ENCODE results near the gene OGFOD1.

The OGFOD1 gene

DNA sequence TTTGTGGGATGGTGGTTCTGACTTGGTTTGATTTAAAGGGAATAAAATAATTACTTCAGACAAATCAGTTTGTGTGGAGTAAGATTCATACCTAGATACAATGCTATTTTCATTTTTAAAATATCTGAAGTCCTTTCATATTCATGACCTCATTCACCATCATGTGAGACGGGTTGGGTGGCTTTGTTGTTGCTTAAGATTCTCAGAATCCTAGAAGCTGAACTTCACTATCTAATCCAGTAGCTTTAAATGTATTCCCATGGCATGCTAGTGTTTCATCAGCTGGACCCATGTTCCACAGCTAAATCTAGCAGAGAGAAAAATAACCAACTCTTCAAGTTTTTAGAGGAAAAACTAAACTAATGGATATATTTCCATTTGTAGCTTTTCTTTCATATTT lies 23.3 kb upstream of the OGFOD1 start:
- no peak for DNase-seq

DNA sequence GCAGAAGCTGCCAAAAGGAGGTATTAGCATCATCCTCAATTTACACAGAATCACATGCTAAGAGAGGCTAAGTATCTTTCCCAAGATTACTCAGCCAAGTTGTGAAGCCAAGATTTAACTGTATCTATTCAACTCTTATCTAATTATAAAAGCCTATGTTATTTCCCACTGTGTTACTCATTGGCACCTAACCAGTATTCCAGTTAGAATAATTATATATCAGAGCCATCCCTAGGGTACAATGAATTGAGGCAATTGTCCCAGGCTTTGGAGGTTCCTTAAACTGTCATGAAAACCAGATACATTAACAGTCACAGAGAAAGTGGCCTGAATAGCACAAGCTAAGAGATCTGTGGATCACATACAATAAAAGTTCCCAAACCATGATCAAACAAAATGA lies 15.1 kb upstream of the OGFOD1 start:
- no peak for DNase-seq

DNA sequence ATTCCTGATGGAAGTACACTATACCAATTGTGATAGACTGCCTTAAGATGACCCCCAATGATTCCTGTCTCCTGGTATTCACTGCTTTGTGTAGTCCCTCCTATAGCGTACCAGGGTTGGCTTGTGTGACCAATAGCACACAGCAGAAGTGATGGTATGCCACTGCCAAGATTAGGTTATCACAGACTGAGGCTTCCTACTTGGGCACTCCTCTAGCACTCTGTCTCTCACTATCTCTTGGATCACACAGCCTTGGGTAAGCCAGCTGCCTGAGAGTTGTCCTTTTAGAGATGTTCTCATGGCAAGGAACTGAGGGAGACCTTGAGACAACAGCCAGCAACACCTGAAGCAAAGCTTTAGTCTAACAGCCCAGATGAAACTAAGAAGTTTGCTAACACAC lies 13.3 kb upstream of the OGFOD1 start:
- DNase-seq: no peak

DNA sequence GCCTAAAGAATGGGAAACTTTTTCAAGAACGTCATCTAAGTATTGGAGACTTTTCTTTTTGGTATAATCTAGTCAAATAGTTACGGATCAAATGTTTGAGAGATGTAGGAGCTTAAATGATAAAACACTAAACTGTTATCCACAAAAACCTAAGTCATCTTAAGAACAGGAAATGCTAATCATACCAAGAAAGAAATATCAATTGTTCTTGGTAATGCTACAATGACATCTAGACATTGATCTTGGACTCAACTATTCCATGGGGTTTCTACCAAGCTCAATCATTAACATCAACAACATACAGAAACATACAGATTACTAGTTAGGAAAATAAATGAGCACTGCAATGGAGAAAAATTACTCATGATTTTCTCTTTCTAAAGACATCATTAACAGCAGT lies 4.1 kb upstream of the OGFOD1 start:
- DNase-seq: no peak

DNA sequence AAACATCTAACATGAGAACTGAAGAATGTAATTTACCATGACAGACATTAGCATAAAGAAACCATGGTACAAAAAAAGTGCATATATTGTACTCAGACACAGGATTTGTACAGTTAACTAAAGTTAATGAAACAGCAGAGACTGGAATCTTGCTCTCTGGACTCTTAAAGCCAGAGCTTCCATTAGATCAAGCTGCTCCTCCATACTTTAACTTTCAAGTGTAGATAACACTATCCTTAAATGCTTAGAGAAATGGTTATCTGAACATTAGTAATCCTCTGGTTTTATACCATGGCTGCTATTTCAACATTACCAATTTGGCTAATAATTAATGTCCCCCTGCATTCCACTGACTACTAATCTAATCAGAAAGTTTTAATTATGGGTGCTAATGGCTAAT lies 3.3 kb upstream of the OGFOD1 start:
- DNase-seq: no peak

DNA sequence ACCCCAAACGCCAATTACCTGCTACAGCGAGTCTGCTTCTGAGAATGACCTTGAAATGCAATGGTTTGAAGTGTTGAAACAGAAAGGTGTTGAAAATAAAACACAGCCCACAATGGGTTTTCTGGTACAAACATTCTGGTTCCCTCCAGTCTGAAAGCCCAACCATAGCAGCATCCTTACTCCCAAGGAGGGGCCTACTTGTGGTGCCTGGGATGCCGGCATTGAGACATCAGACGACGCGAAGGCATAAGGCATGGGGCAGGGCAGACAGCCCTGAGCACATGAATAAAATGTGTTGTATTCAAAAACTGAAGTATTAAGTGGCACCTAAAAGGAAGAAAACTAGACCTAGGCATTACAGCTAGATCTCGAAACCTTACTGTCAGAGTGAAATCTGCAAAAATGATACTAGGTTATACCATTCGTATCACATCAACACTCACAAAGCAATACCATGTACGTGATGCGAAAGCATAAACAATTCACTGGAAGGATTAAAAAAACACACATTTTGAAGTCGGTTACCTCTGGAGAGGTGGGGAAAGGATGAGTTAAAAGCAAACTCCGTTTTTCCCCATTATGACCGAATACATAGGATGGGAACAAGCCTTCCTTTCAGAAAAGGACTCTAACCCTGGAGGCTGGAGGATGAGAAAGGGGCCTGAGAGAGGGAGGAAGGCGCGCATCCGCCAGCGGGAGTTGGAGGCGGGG lies 924 bp upstream of the OGFOD1 start:
- no peak for DNase-seq

DNA sequence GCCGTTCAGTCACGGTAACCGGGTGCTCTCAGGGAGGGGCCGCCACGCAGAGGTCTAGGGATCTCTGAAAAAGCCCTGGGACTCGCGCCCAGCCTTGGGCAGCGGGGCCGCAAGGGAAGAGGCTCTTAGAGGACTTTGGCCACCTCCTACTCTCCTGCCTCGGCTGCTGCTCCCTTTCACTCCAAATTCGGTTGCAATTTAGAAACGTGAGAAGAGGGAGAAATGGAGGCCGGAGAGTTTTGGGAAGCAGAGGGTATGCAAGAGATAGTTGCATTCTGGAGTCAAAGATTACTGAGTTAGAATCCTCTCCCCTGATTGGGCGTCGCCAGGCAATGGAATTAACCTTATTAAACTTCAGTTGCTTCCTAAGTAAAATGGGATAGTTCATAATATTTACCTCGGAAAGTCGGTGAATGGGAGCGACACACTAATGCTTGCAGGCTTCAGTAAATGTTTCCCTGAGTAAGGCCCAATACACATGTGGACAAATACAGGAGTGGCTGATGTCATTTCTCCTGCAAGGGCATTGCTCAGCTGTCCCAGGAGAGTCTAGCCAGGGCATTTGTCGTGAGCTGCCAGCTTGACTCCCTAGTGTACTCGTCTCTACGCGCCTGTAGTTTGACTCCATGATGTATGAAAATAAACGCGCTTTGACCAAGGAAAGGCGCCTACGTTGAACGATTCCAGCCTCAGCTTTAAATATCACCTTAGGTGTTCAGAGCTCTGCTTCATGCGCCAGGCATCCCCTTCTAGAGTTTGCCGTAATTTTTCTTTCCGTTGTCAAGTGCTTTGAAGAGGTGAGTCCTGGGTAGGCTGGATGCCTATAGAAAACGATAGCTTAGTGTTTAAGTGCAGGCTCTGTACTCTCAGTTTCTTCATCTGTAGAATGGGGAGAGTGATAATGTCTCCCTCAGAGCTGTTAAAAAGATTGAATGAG lies 667 bp downstream of the OGFOD1 start:
- no peak for DNase-seq

DNA sequence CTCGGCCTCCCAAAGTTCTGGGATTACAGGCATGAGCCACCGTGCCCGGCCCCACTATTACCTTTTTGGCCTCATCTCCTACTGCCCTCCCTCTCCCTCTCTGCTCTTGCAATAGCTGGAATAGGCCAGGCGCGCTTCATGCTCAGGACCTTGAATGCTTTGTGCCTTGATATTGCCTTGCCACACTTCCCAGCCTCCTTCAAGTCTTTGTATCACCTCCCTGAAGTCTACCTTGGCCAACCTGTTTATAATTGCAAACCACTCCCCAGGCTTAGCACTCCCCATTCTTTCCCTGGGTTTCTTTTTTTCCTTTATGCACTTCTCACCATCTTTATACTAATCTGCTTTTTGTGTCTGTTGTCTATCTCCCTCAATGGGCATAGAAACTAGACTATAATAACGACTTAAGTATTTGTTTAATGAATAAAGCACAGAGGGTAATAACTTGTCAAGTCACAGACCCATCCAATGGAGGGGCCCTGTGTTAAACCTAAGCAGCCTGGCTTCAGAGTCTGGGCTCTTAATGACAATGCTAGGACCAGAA lies 6.6 kb downstream of the OGFOD1 start:
- DNase-seq: no peak

DNA sequence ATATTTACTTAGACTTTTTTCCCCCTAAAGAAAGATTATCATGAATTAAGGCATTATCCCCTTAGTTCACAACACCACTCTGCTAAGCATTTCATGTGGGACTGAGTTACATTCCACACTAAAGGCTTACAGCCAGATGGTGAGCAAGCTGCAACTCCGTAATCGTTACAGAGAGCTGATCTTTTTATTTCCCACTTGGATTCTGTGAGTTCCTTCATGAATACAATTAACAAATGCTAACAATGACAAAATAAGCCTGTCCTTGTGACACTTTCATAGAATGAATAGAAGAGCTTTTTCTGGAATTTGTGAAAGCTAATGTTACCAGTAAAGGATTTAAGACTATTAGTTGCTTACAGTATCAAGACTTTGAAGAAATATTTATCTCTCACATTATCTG lies 8.7 kb downstream of the OGFOD1 start:
- DNase-seq: no peak

DNA sequence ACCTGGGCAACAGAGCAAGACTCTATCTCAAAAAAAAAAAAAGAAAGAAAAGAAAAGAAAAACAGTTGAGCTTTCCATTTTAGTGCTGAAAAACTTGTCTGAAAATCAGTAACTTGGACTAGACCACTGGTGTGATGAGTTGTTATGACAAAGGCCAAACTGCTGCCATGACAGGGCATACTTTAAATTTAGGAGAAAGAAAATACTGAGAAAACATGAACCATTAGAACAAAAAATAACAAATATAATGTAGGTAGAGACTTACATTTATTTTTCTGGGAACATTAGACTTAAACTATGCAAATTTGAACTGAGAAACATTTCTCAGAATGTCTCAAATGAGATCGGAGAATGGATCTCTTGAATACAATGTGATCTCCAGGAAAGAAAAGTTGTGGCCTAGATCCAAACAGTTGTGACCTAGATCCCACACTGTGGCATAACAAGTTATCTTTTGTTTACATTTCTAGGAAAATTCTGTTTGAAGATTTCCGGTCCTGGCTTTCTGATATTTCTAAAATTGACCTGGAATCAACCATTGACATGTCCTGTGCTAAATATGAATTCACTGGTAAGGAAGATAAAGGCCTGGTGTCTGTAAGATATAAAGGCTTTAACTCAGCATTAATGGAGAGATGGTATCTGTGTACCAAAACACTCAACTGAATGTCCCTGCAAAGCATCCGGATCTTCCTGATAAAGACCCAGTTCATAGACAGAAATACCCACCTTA lies 10.9 kb downstream of the OGFOD1 start:
- DNase-seq: no peak

DNA sequence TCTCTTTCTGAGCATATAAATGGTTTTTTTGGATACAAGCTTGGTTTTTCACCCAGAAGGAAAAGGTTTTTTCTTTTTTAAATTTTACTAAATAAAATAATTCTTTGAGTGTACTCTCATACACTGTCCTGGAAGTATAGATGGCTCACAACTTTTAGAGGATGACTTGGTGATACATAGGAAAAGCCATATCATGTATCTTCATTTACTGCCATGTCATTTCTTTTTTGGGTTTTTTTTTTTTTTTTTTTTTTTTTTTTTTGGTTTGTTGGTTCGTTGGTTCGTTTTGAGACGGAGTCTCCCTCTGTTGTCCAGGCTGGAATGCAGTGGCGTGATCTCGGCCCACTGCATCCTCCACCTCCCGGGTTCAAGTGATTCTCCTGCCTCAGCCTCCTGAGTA lies 11.8 kb downstream of the OGFOD1 start:
- DNase-seq: no peak

DNA sequence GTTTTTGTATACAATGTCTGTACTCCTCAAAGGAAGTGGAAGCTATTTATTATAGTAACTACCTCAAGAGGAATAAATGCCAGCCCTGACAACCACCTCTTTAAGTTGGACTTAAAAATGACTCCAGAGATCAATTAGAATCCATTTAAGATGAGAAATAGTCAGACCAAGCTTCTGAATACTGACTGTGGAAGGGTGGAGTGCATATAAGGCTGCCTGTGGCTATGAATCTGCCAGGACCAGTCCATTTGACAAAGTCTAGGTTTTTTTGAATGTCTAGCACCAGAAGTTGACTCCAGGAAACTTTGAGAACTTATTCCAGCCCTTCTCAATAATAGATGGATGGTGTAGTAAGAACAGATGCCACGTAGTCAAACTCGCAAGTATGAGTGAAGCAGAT lies 15.0 kb downstream of the OGFOD1 start:
- no peak for DNase-seq

DNA sequence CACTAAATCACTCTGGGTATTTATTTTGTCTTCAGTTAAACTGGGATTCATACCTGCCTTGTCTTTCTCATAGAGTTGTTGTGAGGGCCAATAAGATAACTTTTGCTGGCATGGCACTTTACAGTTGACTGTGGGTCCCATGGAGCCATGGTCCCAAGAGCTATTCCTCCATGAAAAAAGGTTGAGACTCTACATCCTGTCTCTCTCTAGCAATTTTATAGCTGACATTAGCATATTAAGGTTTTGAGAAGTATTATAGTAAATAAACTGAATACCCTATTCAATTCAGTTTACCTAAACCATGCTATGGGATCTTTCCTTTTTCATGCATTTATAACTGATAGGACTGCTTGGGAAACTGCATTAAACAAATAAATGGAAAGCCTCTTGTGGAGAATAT lies 17.4 kb downstream of the OGFOD1 start:
- no peak for DNase-seq

DNA sequence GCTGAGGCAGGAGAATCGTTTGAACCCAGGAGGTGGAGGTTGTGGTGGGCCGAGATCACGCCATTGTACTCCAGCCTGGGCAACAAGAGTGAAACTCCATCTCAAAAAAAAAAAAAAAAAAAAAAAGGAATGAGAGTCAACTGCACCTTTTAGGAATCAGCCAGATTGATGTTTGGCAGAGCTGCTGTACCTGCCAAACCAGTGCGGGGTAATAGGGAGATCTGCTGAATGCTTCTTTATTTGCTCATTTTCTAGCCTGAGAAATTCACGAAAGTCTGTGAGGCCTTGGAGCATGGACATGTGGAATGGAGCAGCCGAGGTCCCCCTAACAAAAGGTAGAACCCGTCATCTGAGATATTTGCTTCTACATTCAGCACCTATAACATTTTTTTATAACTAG lies 18.4 kb downstream of the OGFOD1 start:
- DNase-seq: no peak

DNA sequence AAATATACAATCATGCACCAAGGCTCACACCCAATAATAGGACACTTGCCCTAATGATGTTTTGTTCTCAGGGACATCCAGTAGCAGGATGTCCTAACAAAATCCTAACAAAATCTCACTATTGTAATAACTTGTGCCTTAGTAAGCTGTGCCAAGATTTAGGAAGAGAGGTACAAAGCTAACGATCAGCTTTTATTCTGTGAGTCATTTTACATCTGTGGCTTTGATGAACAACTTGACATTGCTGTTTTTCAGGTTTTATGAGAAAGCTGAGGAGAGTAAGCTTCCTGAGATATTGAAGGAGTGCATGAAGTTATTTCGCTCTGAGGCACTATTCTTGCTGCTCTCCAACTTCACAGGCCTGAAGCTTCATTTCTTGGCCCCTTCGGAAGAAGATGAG lies 18.9 kb downstream of the OGFOD1 start:
- DNase-seq: no peak

DNA sequence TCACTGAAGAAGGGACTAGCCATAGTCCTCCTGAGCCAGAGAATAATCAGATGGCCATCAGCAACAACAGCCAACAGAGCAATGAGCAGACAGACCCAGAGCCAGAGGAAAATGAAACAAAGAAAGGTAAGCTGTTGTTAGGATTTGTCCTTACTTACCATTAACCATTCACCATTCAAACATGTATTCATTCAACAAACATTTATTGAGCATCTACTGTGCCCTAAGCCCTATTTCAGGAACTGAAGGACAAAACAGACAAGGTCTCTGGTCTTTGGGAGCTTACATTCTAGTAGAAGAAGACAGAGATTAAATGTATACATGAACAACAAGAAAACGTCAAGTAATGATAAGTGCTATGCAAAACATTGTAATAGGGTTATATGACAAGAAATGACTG lies 19.3 kb downstream of the OGFOD1 start:
- DNase-seq: no peak

DNA sequence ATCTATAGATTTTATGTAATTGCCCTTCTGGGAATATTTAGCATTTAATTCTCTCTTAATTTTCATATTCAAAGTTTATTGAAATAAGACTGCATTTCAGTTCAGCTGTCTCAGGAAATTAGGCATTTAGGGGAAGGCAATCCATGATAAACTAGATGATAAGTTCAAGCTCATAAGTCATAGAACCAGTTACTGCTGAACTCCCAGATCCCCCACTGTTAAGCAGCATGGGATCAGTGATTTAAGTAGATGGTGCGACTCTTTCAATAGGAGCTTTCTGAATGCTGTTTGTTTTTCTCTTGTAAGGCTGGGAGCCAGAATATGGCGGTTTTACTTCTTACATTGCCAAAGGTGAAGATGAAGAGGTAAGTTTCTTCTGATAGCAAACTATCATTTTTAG lies 23.8 kb downstream of the OGFOD1 start:
- DNase-seq: no peak

DNA sequence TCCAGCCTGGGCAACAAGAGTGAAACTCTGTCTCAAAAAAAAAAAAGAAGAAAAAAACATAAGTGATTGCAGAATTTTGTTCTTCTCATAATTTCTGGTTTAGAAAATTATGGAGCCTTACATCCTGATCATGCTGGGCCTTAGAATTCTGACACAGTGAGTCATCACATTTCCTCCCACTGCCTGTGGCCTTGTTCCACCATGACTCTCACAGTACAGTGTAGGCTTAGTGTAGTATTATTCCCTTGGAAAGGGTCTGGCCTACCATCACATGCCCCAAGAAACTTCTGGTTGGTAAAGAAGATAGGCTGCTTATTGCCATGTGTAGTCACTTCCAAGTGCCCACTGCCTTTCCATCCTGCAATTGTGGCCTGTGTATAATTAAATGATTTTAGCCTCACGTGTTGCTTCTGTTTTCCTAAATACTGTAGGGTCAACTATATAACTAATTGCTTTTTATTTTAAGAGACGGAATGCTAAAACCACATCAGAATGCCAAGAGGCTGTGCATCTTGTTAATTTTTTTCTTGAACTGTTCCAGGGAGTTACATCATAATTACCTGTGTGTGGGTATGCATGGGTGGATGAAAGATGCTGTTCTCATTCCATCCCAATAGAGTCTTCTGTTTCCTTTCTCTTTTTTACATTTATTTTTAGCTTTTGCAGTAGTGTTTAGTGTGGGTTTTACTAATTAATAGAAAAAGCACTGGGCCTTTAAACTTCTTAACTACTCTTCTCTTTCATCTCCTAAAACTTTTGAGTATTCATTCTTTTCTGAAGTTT lies 25.9 kb downstream of the OGFOD1 start:
- no peak for DNase-seq

DNA sequence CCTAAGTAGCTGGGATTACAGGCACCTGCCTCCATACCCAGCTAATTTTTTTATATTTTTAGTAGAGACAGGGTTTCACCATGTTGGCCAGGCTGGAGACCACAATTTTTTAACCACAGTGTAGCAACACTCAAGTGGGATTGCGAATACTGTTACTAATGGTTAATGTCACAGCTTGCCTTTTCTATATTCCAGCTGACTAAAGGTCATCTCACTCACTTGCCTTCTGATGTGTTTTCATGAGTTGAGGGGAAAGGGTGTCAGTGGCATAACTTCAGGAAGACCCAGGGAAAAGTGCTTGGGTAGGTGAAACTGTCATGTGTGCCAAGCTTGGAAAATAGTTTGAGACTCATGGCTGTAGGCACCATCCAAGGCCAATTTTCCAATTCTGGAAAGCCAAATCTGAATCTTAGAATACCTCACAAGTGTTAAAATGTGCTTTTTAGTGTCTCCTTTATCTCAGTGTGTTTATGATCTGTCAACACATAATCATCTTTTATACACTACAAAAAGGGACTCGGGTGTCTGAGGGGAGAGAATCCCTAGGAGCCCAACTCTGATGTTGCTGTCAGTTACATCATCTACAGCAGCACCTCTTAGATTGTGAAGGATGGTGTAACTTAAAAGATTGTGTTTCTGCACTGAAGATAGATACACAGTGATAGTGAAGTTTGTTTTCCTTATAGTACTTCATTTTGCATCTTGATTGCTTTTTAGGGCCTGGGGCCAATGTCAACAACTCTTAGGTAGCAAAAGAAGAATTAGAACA lies 27.1 kb downstream of the OGFOD1 start:
- DNase-seq: no peak

DNA sequence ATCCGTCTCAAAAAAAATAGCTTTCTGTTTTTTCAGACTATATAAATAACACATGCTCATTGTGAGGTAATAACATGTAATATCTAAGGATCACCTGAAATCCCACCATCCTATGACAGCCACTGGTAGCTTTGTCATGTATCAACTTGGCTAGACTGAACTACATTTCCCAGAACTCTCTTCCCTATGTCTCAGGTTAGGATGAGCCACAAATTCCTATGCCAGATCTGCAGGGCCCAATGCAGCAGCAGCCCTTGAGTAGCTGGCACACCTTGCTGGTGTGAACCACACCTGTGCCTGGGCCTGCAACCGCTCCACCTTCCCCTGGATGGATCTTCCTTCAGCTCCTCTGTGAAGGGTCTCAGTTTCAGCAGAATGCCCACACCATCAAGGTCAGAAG lies 28.1 kb downstream of the OGFOD1 start:
- no peak for DNase-seq

DNA sequence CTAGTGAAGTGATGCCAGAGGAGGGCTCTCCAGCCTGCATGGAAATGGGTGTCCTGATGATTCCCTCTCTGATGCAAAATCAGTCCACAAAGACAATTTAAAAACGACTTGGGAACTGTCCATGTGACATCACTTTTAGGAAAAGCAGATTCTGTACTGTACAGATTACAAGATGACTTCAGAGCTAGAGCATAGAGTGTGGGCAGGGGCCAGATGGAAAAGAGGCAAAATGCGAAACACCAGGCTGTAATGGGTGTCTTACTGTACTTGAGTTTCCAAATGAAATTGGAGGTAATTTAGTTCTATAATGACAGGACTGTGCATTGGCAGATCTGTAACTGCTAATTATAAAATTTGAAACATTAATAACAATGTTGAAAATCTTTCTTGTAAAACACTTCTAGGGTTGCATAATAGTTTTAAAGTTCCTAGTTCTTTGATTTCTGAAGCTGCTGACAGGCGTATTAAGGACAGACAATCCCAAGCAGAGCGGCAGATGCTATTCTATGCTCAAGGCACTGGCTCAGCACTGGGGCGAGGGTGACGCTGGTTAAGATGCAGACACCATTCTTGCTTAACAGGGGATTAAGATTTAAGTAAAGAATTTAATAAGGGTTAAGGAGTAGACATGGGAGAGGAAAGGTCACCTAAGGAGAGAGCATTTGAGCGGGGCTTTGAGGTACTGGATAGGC lies 29.6 kb downstream of the OGFOD1 start:
- DNase-seq: no peak
